K562 (cell line): Measurements from ENCODE around the gene PRCP. TPM values are rescaled to one million over a fixed set of nuclear protein-coding genes. Genes with fewer than 3 reads are reported as not detected.
A peak's percentile ranks its signal among the peaks of the same experiment; 100 is the strongest.

Experiments used
- BMI1 ChIP-seq: fragments of 150-350 bp; IDR thresholded peaks from 2 replicates; pipeline ENCODE4 v1.6.1; 2014; ENCODE audit warnings: low read length
- CEBPZ ChIP-seq: fragments of 150-350 bp; IDR thresholded peaks from 2 replicates; pipeline ENCODE4 v1.6.1; 2014; ENCODE audit warnings: low read depth, mild to moderate bottlenecking, low read length, borderline replicate concordance
- CTBP1 ChIP-seq: fragments of 450-650 bp; IDR thresholded peaks from 2 replicates; pipeline ENCODE4 v1.6.1; 2016; ENCODE audit warnings: borderline replicate concordance
- E2F8 ChIP-seq: fragments of 450-650 bp; IDR thresholded peaks from 2 replicates; pipeline ENCODE4 v1.7.1; 2018; ENCODE audit warnings: mild to moderate bottlenecking, low read depth; ENCODE audit not compliant: partially characterized antibody
- HDAC2 ChIP-seq: fragments of 450-650 bp; IDR thresholded peaks from 2 replicates; pipeline ENCODE4 v1.6.1; 2016; ENCODE audit warnings: mild to moderate bottlenecking
- HMG20B ChIP-seq: fragments of 250-450 bp; sonication (Bioruptor Pico); IDR thresholded peaks from 2 replicates; pipeline ENCODE4 v1.5.0; 2021; ENCODE audit warnings: mild to moderate bottlenecking
- HNRNPK ChIP-seq: fragments of 200-400 bp; formaldehyde crosslinking; IDR thresholded peaks from one replicate; pipeline ENCODE4 v1.6.1; 2018; ENCODE audit warnings: mild to moderate bottlenecking, low read depth, low read length; ENCODE audit not compliant: poor library complexity, severe bottlenecking
- MAFK ChIP-seq: IDR thresholded peaks from 2 replicates; pipeline ENCODE4 v1.6.1; 2011; ENCODE audit warnings: low read length, improper control_type of control experiment
- PRPF4 ChIP-seq: fragments of 200-400 bp; formaldehyde crosslinking; IDR thresholded peaks from one replicate; pipeline ENCODE4 v1.6.1; 2017; ENCODE audit warnings: low read length, low read depth, mild to moderate bottlenecking; ENCODE audit not compliant: insufficient read depth, poor library complexity, severe bottlenecking
- RBM15 ChIP-seq: fragments of 200-400 bp; formaldehyde crosslinking; IDR thresholded peaks from 2 replicates; pipeline ENCODE4 v1.6.1; 2018; ENCODE audit warnings: mild to moderate bottlenecking, low read length, moderate library complexity; ENCODE audit not compliant: insufficient read depth
- TGIF2 ChIP-seq: sonication (generic); formaldehyde crosslinking; IDR thresholded peaks from 2 replicates; pipeline ENCODE4 v1.8.1; 2022; ENCODE audit warnings: mild to moderate bottlenecking, missing genetic modification reagents, moderate library complexity
- THRB ChIP-seq: fragments of 450-650 bp; formaldehyde crosslinking; conservative IDR thresholded peaks from 2 replicates; pipeline ENCODE4 v1.4.0; 2022; ENCODE audit warnings: mild to moderate bottlenecking, missing genetic modification characterization
- ZNF384 ChIP-seq: IDR thresholded peaks from 2 replicates; pipeline ENCODE4 v1.6.1; 2012; ENCODE audit warnings: low read depth, low read length, improper control_type of control experiment
- ZNF41 ChIP-seq: fragments of 250-450 bp; sonication (Bioruptor Pico); conservative IDR thresholded peaks from 2 replicates; pipeline ENCODE4 v1.4.0; 2020; ENCODE audit warnings: mild to moderate bottlenecking
- ZNF583 ChIP-seq: fragments of 250-450 bp; sonication (Bioruptor Pico); IDR thresholded peaks from 2 replicates; pipeline ENCODE4 v1.4.0; 2020
- polyA plus RNA-seq, 8 experiments: library from polyadenylated mRNA; depleted of rRNA in 4 of 8; stranded (reverse) in 5 of 8; unstranded in 3 of 8; fragments of >200 nt; fragmentation: Nextera tagmentation in 2 of 8; fragmentation: Illumina TruSeq in 1 of 8; extraction: Ambion mirVana in 2 of 8; extraction: Trizol in 1 of 8; gene quantifications; 2 replicates each; pipeline versions ENCODE4 v1.2.1 to v1.2.3, GENCODE V29; 2011 to 2014; ENCODE audit warnings: inconsistent platforms in 1 of 8, missing spikeins in 1 of 8
- total RNA-seq, 7 experiments: library from RNA; depleted of rRNA in 6 of 7; stranded (reverse); fragments of >200 nt in 6 of 7; fragmentation: Illumina TruSeq in 2 of 7; extraction: Trizol in 2 of 7; gene quantifications; 2 replicates each; pipeline versions ENCODE4 v1.2.1 to v1.2.3, GENCODE V29; 2011 to 2021; ENCODE audit warnings: low replicate concordance in 1 of 7
- TF ChIP-seq, protein P1 (sequence below): sonication (generic); formaldehyde crosslinking; IDR thresholded peaks from 2 replicates; pipeline ENCODE4 v1.8.1; 2023; ENCODE audit warnings: mild to moderate bottlenecking, missing genetic modification reagents
- TF ChIP-seq, protein P2 (sequence below): sonication (generic); formaldehyde crosslinking; IDR thresholded peaks from 2 replicates; pipeline ENCODE4 v1.8.0; 2022; ENCODE audit warnings: missing genetic modification reagents, mild to moderate bottlenecking, borderline replicate concordance

PRCP gene
- total and polyA plus RNA-seq, 9 of the 15 experiments (the other 6 are each of a cell fraction or from before 2014, with no cell fraction given) = 9.5 to 43.1 (median 23.2) TPM

DNA sequence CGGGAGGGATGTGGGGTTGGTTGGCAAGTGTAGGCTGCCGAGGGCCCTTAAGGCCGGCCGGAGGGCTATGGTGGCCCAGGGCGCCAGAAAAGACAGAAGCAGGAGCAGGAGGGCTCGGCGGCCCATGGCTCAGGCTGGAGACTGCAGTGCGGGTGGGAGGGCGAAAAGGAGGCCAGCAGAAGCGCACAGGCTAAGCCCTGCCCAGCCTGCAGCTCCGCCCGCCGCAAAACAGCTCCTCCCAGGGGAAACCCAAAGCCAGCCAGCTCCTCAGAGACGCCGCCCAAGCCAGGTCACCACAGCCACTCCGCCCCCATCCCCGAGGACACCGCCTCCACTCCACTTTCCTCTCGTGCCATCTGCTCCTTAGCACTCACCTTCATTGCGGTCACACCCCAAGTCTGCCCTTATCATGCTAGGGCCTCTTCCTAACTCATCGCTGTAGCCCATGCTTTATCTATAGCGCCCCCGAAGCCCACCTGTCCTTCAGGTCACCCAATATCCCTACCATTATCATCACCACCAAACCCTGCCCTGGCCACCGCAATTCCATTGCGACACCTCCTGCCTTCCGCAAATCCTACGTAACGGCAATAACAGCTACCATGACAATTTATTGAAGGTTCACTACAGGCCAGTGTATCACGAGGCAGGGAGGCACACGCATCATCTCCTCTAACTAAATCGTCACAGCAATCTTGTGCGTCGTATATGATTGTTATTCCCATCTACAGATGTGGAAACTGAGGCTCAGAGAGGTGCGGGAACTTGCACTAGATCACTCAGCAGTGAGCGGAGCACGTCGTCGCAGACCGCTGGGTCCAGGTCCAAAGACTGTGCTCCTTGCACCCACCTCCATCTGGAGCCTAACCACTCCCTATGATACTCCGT lies at the start of gene PRCP (continued):
- TF ChIP-seq RBM15 (no peak), PRPF4 (no peak), THRB (CRISPR knock-in tag) (0 out of 2 replicates have a peak, but pooled peaks have one; percentile 75), E2F8 (peak; percentile 51), HDAC2 (peak; percentile 72), HMG20B (CRISPR knock-in tag) (no peak), HNRNPK (no peak), CEBPZ (no peak), MAFK (no peak), ZNF583 (CRISPR knock-in tag) (no peak), BMI1 (no peak), CTBP1 (peak; percentile 90), ZNF384 (no peak), TGIF2 (CRISPR knock-in tag) (no peak), ZNF41 (CRISPR knock-in tag) (no peak)
- TF ChIP-seq, protein P1, sequence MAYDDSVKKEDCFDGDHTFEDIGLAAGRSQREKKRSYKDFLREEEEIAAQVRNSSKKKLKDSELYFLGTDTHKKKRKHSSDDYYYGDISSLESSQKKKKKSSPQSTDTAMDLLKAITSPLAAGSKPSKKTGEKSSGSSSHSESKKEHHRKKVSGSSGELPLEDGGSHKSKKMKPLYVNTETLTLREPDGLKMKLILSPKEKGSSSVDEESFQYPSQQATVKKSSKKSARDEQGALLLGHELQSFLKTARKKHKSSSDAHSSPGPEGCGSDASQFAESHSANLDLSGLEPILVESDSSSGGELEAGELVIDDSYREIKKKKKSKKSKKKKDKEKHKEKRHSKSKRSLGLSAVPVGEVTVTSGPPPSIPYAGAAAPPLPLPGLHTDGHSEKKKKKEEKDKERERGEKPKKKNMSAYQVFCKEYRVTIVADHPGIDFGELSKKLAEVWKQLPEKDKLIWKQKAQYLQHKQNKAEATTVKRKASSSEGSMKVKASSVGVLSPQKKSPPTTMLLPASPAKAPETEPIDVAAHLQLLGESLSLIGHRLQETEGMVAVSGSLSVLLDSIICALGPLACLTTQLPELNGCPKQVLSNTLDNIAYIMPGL (CRISPR knock-in tag) = no peak
- TF ChIP-seq, protein P2, sequence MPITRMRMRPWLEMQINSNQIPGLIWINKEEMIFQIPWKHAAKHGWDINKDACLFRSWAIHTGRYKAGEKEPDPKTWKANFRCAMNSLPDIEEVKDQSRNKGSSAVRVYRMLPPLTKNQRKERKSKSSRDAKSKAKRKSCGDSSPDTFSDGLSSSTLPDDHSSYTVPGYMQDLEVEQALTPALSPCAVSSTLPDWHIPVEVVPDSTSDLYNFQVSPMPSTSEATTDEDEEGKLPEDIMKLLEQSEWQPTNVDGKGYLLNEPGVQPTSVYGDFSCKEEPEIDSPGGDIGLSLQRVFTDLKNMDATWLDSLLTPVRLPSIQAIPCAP = no peak
